Endometrial microvascular endothelial cells (primary cell): ENCODE results near the gene ITGB2. TPM values are rescaled to one million over a fixed set of nuclear protein-coding genes. Genes with fewer than 3 reads are reported as not detected.

Experiments used
- in situ Hi-C: cut with HindIII; loops from 2 replicates; pipeline ENCODE4 v1.10.0; 2017; ENCODE audit warnings: low sequenced_read_pairs, low pct_unique_long_range_greater_than_20kb; ENCODE audit errors: inconsistent ontology term
- total RNA-seq: library from RNA; depleted of rRNA; stranded (reverse); fragments of >200 nt; gene quantifications from one replicate; pipeline ENCODE4 v1.2.3, GENCODE V29; 2015; ENCODE audit errors: inconsistent ontology term

The ITGB2 gene
- not detected for total RNA-seq

- in situ Hi-C loops = no loop called here
These were observed at the start of gene ITGB2 for GRCh38 chr21:44920694-44921604. TSS of gene ITGB2 (minus strand) at chr21:44920899. CDS start at chr21:44910782, 10,117 bp downstream.

DNA sequence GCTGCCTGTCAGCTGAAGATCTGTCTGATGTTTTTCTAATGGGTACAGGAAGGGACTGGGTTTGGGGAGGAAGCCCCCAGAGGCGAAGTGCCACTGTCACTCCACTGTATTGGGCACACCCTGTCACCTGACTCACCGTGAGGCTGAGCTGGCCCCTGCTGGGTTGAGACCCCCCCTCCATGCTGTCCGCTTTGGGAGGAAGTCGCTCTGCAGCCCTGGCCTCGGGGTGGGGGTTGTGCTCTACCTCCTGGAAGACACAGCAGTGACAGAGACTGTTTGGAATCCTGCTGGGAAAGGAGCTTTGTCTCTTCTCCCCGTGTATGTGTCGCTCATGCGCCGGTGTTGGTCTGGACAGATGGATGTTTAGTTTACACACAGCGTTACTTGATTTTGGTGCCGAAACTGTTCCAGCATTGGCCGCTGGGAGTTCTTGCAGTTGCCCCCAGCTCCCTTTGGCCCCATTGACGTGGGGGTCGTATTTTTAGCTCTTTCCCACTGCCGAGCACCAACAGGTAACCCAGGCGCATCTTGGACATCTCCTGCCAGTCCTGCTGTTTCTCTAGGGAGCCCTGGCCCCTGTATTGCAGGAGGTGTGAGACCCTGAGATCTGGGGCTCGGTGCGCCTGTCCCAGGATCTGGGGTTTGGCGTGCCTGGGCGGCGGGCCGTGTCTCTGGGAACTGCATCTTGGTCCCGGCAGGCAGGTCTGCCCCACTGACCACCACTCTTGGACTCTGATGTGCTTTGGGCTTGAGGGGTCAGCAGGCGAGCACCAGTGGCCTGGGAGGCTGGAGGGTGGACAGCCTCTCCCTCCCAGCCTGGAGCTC is 49.4 kb upstream of the ITGB2 start:
- in situ Hi-C loops = no loop called here

GRCh38 chr21:44969066-44969670 is 48.5 kb upstream of the ITGB2 start:
- in situ Hi-C loops = no loop called here

- in situ Hi-C loops = no loop called here
These were observed 46.7 kb upstream of the ITGB2 start for GRCh38 chr21:44967082-44968047.

- in situ Hi-C loops = no loop called here
These were observed 45.7 kb upstream of the ITGB2 start for GRCh38 chr21:44966135-44967081.

GRCh38 chr21:44965251-44966022 is 44.7 kb upstream of the ITGB2 start:
- in situ Hi-C loops = no loop called here

- in situ Hi-C loops = no loop called here
These were observed 43.7 kb upstream of the ITGB2 start for GRCh38 chr21:44964381-44964780.

- in situ Hi-C loops = no loop called here
These were observed 41.8 kb upstream of the ITGB2 start for GRCh38 chr21:44962403-44962966.

- in situ Hi-C loops = no loop called here
These were observed 39.7 kb upstream of the ITGB2 start for GRCh38 chr21:44960141-44961092.

DNA sequence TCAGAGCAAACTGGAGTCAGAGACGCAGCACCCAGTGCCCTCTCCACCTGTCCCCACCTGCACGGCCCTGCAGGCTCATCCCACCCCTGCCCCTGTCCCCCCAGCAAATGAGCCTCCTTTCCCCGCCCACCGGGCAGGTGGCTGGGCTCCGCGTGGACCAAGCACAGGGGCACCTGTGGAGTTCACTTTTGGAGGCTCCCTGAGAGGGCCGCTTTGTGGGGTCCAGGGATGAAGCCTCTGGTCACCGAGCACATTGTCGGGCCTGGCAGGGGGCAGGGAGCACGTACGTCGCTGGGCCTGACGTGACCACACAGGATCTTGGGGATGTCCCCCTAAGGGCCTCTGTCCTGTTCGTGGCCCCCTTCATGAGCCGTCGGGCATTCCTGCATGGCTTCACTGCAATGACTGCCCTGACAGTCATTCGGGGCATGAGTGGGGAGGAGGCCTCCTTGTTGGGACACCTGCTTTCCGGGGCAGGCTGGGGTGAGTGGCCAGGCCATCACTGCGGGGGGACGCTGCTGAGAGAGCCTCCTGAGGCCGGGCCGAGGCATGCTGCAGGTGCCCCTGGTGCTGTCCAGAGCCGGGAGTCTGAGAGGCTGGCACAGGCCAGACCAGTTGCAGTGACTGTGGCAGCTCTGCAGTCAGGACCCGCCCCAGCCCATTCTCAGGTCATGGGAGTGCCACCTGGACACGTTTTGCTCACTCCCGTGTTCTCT is 38.8 kb upstream of the ITGB2 start:
- in situ Hi-C loops = no loop called here

DNA sequence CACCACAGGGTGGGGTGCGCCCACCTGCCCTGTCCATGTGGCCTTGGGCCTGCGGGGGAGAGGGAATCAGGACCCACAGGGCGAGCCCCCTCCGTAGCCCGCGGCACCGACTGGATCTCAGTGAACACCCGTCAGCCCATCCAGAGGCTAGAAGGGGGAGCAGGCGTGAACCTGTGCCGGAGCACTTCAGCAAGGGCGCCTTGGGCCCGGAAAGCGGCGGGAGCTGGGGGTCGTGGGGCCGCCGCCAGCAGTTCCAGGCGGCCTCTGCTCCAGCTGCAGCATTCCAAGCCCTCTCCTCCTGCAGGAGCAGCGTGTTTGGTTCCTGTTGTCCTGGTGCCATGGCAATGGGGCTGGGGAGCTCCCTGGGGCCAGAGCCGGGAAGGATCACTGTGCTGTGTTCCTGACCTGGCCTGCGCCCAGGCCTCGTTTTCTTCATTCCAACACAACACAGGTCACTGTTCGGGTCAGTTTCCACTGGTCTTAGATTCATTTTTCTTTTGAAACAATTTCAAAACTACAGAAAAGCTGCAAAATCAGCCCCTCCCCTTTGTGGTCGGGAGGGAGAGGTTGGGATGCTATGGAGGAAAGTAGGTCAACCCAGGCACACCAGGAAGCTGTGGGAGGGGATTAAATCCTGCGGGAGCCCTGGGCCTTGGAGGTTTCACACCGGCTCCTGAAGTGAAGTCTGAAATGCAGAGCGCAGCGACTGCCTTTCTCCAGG is 37.9 kb upstream of the ITGB2 start:
- in situ Hi-C loops = no loop called here

GRCh38 chr21:44957901-44958451 is 37.3 kb upstream of the ITGB2 start:
- in situ Hi-C loops = no loop called here

- in situ Hi-C loops = no loop called here
These were observed 36.5 kb upstream of the ITGB2 start for GRCh38 chr21:44957047-44957831.
